ENCODE measurements around the gene NR2C2.

The NR2C2 gene

GRCh38 chr3:14921811-14922705, 25.3 kb upstream of the NR2C2 start:
- no peak for DNase-seq

GRCh38 chr3:14922863-14923262, 24.5 kb upstream of the NR2C2 start:
- no peak for DNase-seq

GRCh38 chr3:14923476-14923875, 23.9 kb upstream of the NR2C2 start:
- DNase-seq: no peak

- DNase-seq: peak in 2 of 5 experiments; percentile 5 to 47
These were observed 21.4 kb upstream of the NR2C2 start for GRCh38 chr3:14925729-14926591.

- DNase-seq: no peak
These were observed 20.8 kb upstream of the NR2C2 start for GRCh38 chr3:14926592-14926991.

GRCh38 chr3:14927308-14927707, 20.1 kb upstream of the NR2C2 start:
- no peak for DNase-seq

GRCh38 chr3:14929310-14930074, 17.9 kb upstream of the NR2C2 start:
- no peak for DNase-seq

- no peak for DNase-seq
These were observed 13.5 kb upstream of the NR2C2 start for GRCh38 chr3:14933820-14934425.

GRCh38 chr3:14935592-14936345, 11.6 kb upstream of the NR2C2 start:
- DNase-seq: no peak

- DNase-seq: no peak
These were observed 8.4 kb upstream of the NR2C2 start for GRCh38 chr3:14938954-14939353.

- no peak for DNase-seq
These were observed 5.5 kb upstream of the NR2C2 start for GRCh38 chr3:14941871-14942270.

GRCh38 chr3:14943042-14943441, 4.3 kb upstream of the NR2C2 start:
- no peak for DNase-seq

GRCh38 chr3:14946236-14946635, 1.1 kb upstream of the NR2C2 start:
- DNase-seq: no peak

- DNase-seq: no peak
These were observed 664 bp upstream of the NR2C2 start for GRCh38 chr3:14946739-14947099.

- DNase-seq: peak; percentile 91 to 97 (median 93)
These were observed 664 bp downstream of the NR2C2 start for GRCh38 chr3:14947886-14948608.

GRCh38 chr3:14948609-14949038, 1.2 kb downstream of the NR2C2 start:
- DNase-seq: no peak

- no peak for DNase-seq
These were observed 1.7 kb downstream of the NR2C2 start for GRCh38 chr3:14949126-14949525.

GRCh38 chr3:14950274-14950673, 2.9 kb downstream of the NR2C2 start:
- DNase-seq: no peak

- DNase-seq: no peak
These were observed 9.8 kb downstream of the NR2C2 start for GRCh38 chr3:14957153-14957552.

- no peak for DNase-seq
These were observed 10.5 kb downstream of the NR2C2 start for GRCh38 chr3:14957925-14958324.

GRCh38 chr3:14959359-14959943, 12.1 kb downstream of the NR2C2 start:
- peak in 1 of 5 experiments; percentile 9 for DNase-seq
